A673 (cell line): Measurements from ENCODE around the gene ZNF680. TPM values are rescaled to one million over a fixed set of nuclear protein-coding genes. Genes with fewer than 3 reads are reported as not detected.

Experiments used
- Bru-seq: library from RNA; stranded (reverse); fragments of 400-500 nt; gene quantifications from one replicate; lab custom pipeline; 2021; lab: Mats Ljungman, UMichigan
- BruChase-seq, 2 experiments: library from RNA; stranded (reverse); fragments of 400-500 nt; gene quantifications; one replicate each; lab custom pipeline; 2021; lab: Mats Ljungman, UMichigan
- BruUV-seq: library from RNA; stranded (reverse); fragments of 400-500 nt; replicated peaks from 2 replicates; lab custom pipeline; 2021; lab: Mats Ljungman, UMichigan
- CTCF ChIA-PET: fragments of 300-600 bp; sonication (Branson Sonifier 250); formaldehyde crosslinking; loops from one replicate; lab custom pipeline; 2022; ENCODE audit warnings: antibody characterized with exemption; lab: Charles Lee
- POLR2A ChIA-PET: fragments of 300-600 bp; sonication (Branson Sonifier 250); formaldehyde crosslinking; loops from one replicate; lab custom pipeline; 2022; ENCODE audit warnings: antibody characterized with exemption; ENCODE audit not compliant: low non-redundant PET; lab: Charles Lee
- DNase-seq: peaks from one replicate; pipeline ENCODE4 v3.0.0-alpha.2; 2015; ENCODE audit warnings: low spot score
- H3K27ac ChIP-seq: fragments of 200-600 bp; sonication (generic); 2 replicates; pipeline ENCODE4 v1.5.1; 2016; ENCODE audit warnings: mixed run types, low read depth, mild to moderate bottlenecking, mixed read lengths, antibody characterized with exemption, low read length; ENCODE audit not compliant: poor library complexity, severe bottlenecking
- H3K27me3 ChIP-seq: fragments of 200-600 bp; sonication (generic); replicated peaks from 2 replicates; pipeline ENCODE4 v1.6.1; 2017; ENCODE audit warnings: mixed run types, low read depth, mild to moderate bottlenecking, mixed read lengths, antibody characterized with exemption, low read length; ENCODE audit not compliant: insufficient read depth, poor library complexity
- H3K36me3 ChIP-seq: fragments of 200-600 bp; sonication (generic); 2 replicates; pipeline ENCODE4 v1.6.1; 2016; ENCODE audit warnings: mixed run types, mild to moderate bottlenecking, mixed read lengths, antibody characterized with exemption, low read length; ENCODE audit not compliant: insufficient read depth, poor library complexity, severe bottlenecking
- H3K4me1 ChIP-seq: fragments of 200-600 bp; sonication (generic); 2 replicates; pipeline ENCODE4 v1.6.1; 2017; ENCODE audit warnings: mixed run types, mild to moderate bottlenecking, mixed read lengths, antibody characterized with exemption, low read length; ENCODE audit not compliant: insufficient read depth, poor library complexity, severe bottlenecking
- H3K4me3 ChIP-seq: fragments of 200-600 bp; sonication (generic); 2 replicates; pipeline ENCODE4 v1.5.1; 2016; ENCODE audit warnings: low read depth, mixed run types, mild to moderate bottlenecking, mixed read lengths, low read length; ENCODE audit not compliant: poor library complexity, severe bottlenecking
- H3K9me3 ChIP-seq: fragments of 200-600 bp; sonication (generic); 2 replicates; pipeline ENCODE4 v1.6.1; 2016; ENCODE audit warnings: mixed run types, low read depth, mild to moderate bottlenecking, mixed read lengths, antibody characterized with exemption, low read length; ENCODE audit not compliant: poor library complexity, severe bottlenecking
- CTCF ChIP-seq: fragments of 300-800, 200-600 bp; sonication (generic); conservative IDR thresholded peaks from 2 replicates; pipeline ENCODE4 v1.5.1; 2017; ENCODE audit warnings: low read depth, mild to moderate bottlenecking, antibody characterized with exemption, low read length, moderate library complexity, mixed read lengths
- EZH2 ChIP-seq: fragments of 200-600 bp; sonication (generic); IDR thresholded peaks from 2 replicates; pipeline ENCODE4 v1.6.1; 2017; ENCODE audit warnings: borderline replicate concordance, low read depth, mild to moderate bottlenecking, mixed read lengths, antibody characterized with exemption, low read length; ENCODE audit not compliant: poor library complexity, severe bottlenecking
- intact Hi-C: fragments of 100-400 bp; cut with micrococcal nuclease; formaldehyde crosslinking; loops from one replicate; pipeline ENCODE4 v1.10.0; 2022; ENCODE audit not compliant: unreplicated experiment
- long read RNA-seq: library from polyadenylated mRNA; stranded (forward); transcript quantifications from one replicate; pipeline ENCODE4 v2.0.0, GENCODE V29; 2022
- total RNA-seq: library from RNA; stranded (reverse); gene quantifications from 2 replicates; pipeline ENCODE4 v1.2.3, GENCODE V29; 2021

ZNF680 gene
- total RNA-seq (10.2 and 13.0 TPM in 2 replicates), Bru-seq, nascent RNA (percentile 84 among the genes with signal in this experiment), BruChase-seq, experiment 1, labeled RNA remaining after a 2-hour chase (percentile 86 among the genes with signal in this experiment), BruChase-seq, experiment 2, labeled RNA remaining after a 6-hour chase (percentile 80 among the genes with signal in this experiment)
- long read RNA-seq, transcript ZNF680-201 (4 exons, 3,022 nt): major isoform, 14 of 23 reads
- long read RNA-seq, partial matches to known transcripts: 0 of 23 reads
- long read RNA-seq, other reads (novel, unspliced or antisense): 6 of 23 reads

GRCh38 chr7:64562626-64563278 lies at the start of gene ZNF680:
Gene ZNF680 (minus strand): TSS chr7:64563071. CDS start chr7:64562954, 117 bp downstream.
- intact Hi-C loops: loop anchor here (2.0 kb wide), 1 partner anchor 102 kb away; no protein-coding TSS in a partner anchor

GRCh38 chr7:64612452-64612851 lies 49.6 kb upstream of the ZNF680 start:
- Histone ChIP-seq H3K36me3 (no peaks in the 10 kb centered on the region), H3K9me3 (peaks cover 28% of the 10 kb centered on the region), H3K27ac (no peak overlapping the region), H3K4me1 (no peaks in the 10 kb centered on the region), H3K4me3 (no peak overlapping the region), H3K27me3 (no peaks in the 10 kb centered on the region)
- ChIA-PET POLR2A (no interaction called here), CTCF (no interaction called here)
- no peak for TF ChIP-seq EZH2
- no peak for TF ChIP-seq CTCF
- intact Hi-C loops: no loop called here
- no peak for DNase-seq
- no TSS peak for BruUV-seq

More at GRCh38 chr7:64562626-64563278, at the start of gene ZNF680:
- BruUV-seq: no TSS peak
- CTCF ChIA-PET: no interaction called here
- Histone ChIP-seq H3K4me1 (no peaks in the 10 kb centered on the region), H3K9me3 (peaks cover 14% of the 10 kb centered on the region), H3K36me3 (peaks cover 8% of the 10 kb centered on the region), H3K27me3 (no peaks in the 10 kb centered on the region), H3K4me3 (peak within 1 kb of the TSS; percentile 61), H3K27ac (peak within 1 kb of the TSS; percentile 78)
- peak; percentile 95 for DNase-seq
- TF ChIP-seq CTCF (no peak), EZH2 (no peak)
- POLR2A ChIA-PET: interaction anchor here (0.6 kb wide), 1 partner anchor 812 kb away, joined by 4 read pairs; no protein-coding TSS in a partner anchor

- H3K27ac ChIP-seq: no peak overlapping the region
- no TSS peak for BruUV-seq
- H3K36me3 ChIP-seq: no peaks in the 10 kb centered on the region
- no peak overlapping the region for H3K4me3 ChIP-seq
- no peaks in the 10 kb centered on the region for H3K4me1 ChIP-seq
- ChIA-PET POLR2A (no interaction called here), CTCF (no interaction called here)
- peaks cover 25% of the 10 kb centered on the region for H3K9me3 ChIP-seq
- H3K27me3 ChIP-seq: no peaks in the 10 kb centered on the region
- intact Hi-C loops: no loop called here
- DNase-seq: no peak
- TF ChIP-seq CTCF: no peak
- TF ChIP-seq EZH2: no peak
Measured at GRCh38 chr7:64611717-64612116, 48.8 kb upstream of the ZNF680 start.
